ENCODE data around the gene DGAT2. TPM values are rescaled to one million over a fixed set of nuclear protein-coding genes. Genes with fewer than 3 reads are reported as not detected.

The DGAT2 gene
- total RNA-seq, 2 experiments from 2014 or later = 0.65 to 0.86 TPM

DNA sequence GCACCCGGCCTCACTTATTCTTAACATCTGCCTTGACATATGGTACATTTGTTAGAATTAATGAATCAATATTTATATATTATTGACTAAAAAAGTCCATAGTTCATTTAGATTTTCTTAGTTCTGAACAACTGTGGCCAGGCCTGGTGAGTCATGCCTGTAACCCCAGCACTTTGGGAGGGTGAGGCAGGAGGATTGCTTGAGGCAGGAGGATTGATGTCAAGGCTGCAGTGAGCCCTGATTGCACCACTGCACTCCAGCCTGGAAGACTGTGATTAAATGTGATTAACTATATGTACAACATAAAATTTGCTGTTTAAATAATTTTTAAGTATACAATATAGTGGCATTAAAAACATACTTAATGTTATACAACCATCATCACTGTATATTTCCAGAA lies 52.1 kb downstream of the DGAT2 start:
- Mint-ChIP-seq H3K9me3 (no peaks in the 10 kb centered on the region), H3K4me3 (no peak overlapping the region), H3K27ac (no peak overlapping the region), H3K27me3 (no peaks in the 10 kb centered on the region), H3K4me1 (peaks cover 26% of the 10 kb centered on the region), H3K36me3 (peaks cover 17% of the 10 kb centered on the region)
- POLR2A ChIA-PET = no interaction called here
- no peak for ATAC-seq (ENCODE audit: low read depth)
- DNase-seq = no peak

DNA sequence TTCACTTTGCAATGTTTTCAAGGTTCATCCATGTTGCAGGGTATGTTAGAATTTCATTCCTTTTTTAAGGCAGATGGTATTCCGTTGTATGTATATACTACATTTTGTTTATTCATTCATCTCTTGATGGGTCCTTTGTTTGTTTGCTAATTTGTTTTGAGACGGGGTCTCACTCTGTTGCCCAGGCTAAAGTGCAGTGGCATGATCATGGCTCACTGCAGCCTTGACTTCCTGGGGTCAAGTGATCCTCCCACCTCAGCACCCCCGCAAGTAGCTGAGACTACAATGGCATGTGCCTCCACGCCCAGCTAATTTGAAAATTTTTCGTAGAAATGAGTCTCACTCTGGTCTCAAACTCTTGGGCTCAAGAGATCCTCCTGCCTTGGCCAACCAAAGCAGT lies 52.6 kb downstream of the DGAT2 start:
- ATAC-seq (ENCODE audit: low read depth) = no peak
- H3K27me3 Mint-ChIP-seq = no peaks in the 10 kb centered on the region
- DNase-seq = no peak
- no peak overlapping the region for H3K4me3 Mint-ChIP-seq
- no peaks in the 10 kb centered on the region for H3K9me3 Mint-ChIP-seq
- no peak overlapping the region for H3K27ac Mint-ChIP-seq
- POLR2A ChIA-PET = no interaction called here
- peaks cover 17% of the 10 kb centered on the region for H3K36me3 Mint-ChIP-seq
- peaks cover 26% of the 10 kb centered on the region for H3K4me1 Mint-ChIP-seq

DNA sequence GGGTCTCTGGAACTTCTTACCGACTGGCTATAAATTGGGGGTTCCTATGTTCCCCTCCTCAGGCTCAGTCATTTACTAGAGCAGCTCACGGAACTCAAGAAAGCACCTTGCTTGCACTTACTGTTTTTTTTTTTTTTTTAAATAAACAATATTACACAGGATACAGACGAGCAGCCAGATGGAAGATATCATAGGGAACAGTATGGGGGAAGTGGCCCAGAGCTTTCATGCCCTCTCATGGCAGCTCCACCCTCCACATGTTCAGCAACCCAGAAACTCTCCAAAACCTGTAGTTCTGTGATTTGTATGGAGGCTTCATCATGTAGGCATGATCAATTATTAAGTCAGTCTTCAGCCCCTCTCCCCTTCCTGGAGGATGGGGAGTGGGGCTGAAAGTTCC lies 54.0 kb downstream of the DGAT2 start:
- no peaks in the 10 kb centered on the region for H3K9me3 Mint-ChIP-seq
- H3K36me3 Mint-ChIP-seq = peaks cover 19% of the 10 kb centered on the region
- H3K27me3 Mint-ChIP-seq = no peaks in the 10 kb centered on the region
- POLR2A ChIA-PET = interaction anchor here (2.2 kb wide), 1 partner anchor 8 kb away, joined by 6 read pairs; no protein-coding TSS in a partner anchor
- DNase-seq (no peak), ATAC-seq (ENCODE audit: low read depth) (no peak)
- H3K4me1 Mint-ChIP-seq = peaks cover 31% of the 10 kb centered on the region
- H3K27ac Mint-ChIP-seq = no peak overlapping the region
- no peak overlapping the region for H3K4me3 Mint-ChIP-seq

DNA sequence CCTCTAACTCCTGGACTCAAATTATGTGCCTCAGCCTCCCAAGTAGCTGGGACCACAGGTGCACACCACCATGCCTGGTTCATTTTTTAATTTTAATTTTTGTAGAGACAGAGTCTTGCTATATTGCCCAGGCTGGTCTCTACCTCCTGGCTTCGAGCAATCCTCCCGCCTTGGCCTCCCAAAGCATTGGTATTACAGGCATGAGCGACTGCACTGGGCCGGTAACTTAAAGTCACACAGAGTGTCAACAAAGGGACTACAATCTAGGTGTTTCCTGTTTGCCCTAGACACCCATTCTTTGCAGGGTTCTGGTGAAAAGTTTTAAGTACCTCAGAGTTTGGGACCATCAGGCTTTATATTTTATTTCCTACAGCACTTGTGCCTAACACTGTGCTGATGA lies 54.8 kb downstream of the DGAT2 start:
- no peak overlapping the region for H3K4me3 Mint-ChIP-seq

DNA sequence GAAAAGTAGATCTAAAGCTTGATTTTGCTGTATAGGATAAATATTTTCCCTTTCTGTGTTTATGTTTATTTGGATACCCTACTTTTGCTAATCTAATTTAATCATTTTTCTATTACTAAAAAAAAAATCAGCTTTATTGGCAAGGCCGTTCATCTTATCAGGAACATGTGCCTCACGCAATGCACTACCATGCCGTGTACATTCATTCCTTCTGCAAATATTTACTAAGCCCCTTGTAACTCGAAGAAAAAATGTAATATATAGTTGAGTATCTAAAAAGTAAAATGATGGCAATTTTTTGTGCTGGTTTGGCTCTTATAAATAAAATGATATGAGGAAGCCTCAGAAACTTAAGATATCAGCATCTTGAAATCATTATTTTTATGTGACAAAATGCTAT lies 55.4 kb downstream of the DGAT2 start:
- no peak for DNase-seq
- ATAC-seq (ENCODE audit: low read depth) = no peak
- POLR2A ChIA-PET = interaction anchor here (0.6 to 2.2 kb wide), 7 partner anchors 9 to 1283 kb away, joined by 3 to 8 read pairs (median 4); partner anchors contain the start of gene UVRAG
- Mint-ChIP-seq H3K9me3 (no peaks in the 10 kb centered on the region), H3K36me3 (peaks cover 17% of the 10 kb centered on the region), H3K27ac (peak overlapping the region; percentile 67), H3K4me1 (peaks cover 26% of the 10 kb centered on the region), H3K4me3 (peak overlapping the region; percentile 32), H3K27me3 (no peaks in the 10 kb centered on the region)

More for the DNA sequence above, 54.8 kb downstream of the DGAT2 start:
- no peak for ATAC-seq (ENCODE audit: low read depth)
- Mint-ChIP-seq H3K4me1 (peaks cover 29% of the 10 kb centered on the region), H3K9me3 (no peaks in the 10 kb centered on the region), H3K27me3 (no peaks in the 10 kb centered on the region), H3K36me3 (peaks cover 17% of the 10 kb centered on the region), H3K27ac (peak overlapping the region; percentile 5)
- POLR2A ChIA-PET = interaction anchor here (1.0 to 2.2 kb wide), 3 partner anchors 8 to 12 kb away, joined by 3 to 6 read pairs (median 6); partner anchors contain the start of gene UVRAG
- no peak for DNase-seq

DNA sequence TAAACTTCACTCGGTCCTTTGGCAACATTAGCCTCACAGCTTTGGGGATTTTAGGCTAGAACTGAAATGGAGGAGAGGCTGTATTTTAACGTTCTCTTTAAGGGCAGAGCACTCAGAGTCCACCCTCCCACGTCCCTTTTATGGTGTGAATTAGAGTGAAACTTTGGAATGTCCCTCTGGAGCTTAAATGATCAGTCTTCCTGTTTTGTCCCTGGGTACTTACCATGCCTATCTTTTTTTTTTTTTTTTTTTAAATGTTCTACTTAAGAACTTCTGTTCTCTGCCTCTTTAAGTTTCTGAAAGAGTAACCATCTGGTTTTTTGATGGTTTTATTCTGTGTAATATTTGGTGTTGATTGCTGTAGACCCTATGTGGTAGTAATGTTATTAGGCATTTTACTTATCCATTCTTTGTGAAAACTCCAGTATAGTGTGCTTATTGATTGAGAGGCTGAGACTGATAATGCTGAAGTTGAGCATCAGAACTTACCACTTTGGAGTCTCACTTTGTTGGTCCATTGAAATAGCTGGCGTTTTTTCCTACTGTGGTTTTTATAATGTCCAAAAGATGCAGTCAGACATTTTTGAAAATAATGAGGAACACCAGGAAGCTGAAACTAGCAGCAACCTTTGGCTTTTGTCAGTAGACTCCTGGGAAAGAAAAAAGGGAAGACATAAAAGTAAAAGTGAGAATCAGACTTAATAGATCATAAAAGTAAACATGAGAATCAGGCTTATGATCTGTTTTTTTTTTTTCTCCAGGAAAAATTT lies 58.1 kb downstream of the DGAT2 start:
- POLR2A ChIA-PET = interaction anchor here (0.7 kb wide), 1 partner anchor 1079 kb away, joined by 4 read pairs; no protein-coding TSS in a partner anchor
- no peaks in the 10 kb centered on the region for H3K27me3 Mint-ChIP-seq
- H3K27ac Mint-ChIP-seq = no peak overlapping the region
- no peaks in the 10 kb centered on the region for H3K9me3 Mint-ChIP-seq
- H3K36me3 Mint-ChIP-seq = peaks cover 16% of the 10 kb centered on the region
- H3K4me1 Mint-ChIP-seq = peaks cover 24% of the 10 kb centered on the region
- DNase-seq (no peak), ATAC-seq (ENCODE audit: low read depth) (no peak)
- H3K4me3 Mint-ChIP-seq = no peak overlapping the region

DNA sequence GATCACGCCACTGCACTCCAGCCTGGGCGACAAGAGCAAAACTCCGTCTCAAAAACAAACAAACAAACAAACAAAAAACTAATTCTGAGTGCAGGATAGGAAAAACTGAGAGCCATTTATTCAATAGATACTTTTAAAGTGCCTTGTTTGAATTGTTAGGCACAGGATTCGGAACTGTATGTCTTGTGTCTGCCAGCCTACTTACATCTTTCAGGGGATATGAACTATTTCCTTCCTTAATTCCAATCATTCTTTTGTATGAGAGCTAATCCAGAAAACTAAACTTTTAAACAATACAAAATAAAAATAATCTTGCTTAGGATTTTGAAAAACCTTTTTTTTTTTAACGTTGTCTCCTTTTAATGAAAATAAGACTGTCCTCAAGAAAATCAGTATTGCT lies 59.0 kb downstream of the DGAT2 start:
- Mint-ChIP-seq H3K4me3 (no peak overlapping the region), H3K27me3 (no peaks in the 10 kb centered on the region), H3K27ac (no peak overlapping the region), H3K4me1 (peaks cover 22% of the 10 kb centered on the region), H3K36me3 (peaks cover 12% of the 10 kb centered on the region), H3K9me3 (no peaks in the 10 kb centered on the region)
- POLR2A ChIA-PET = interaction anchor here (0.7 kb wide), 1 partner anchor 1080 kb away, joined by 4 read pairs; no protein-coding TSS in a partner anchor
- ATAC-seq (ENCODE audit: low read depth) (no peak), DNase-seq (no peak)

DNA sequence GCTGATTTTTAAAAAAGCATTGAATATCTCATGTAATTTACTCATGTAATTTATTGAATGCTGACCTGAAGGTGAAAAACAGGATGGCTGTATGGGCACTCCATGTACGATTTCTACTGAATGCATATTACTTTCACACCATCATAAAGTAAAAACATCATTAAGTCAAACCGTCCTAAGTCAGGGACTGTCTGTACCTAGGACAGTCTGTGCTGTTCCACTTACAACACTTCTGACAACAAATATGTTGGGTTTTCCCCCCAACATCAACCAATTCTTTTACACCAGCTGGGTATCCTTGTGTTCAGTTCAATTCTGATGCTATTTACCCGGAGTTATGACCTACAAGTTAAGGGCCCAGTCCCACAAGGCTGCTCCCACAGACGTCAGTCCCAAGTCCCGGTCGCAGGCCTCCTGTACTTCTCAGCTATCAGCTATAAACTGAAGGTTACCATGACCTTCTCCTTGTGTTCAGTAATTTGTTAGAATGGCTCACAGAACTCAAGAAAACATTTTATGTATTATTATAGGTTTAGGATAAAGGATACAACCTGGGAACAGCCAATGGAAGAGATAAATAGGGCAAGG lies 63.4 kb downstream of the DGAT2 start:
- no peaks in the 10 kb centered on the region for H3K9me3 Mint-ChIP-seq
- no peaks in the 10 kb centered on the region for H3K27me3 Mint-ChIP-seq
- H3K4me1 Mint-ChIP-seq = peaks cover 10% of the 10 kb centered on the region
- peaks cover 6% of the 10 kb centered on the region for H3K36me3 Mint-ChIP-seq
- H3K27ac Mint-ChIP-seq = no peak overlapping the region
- no peak overlapping the region for H3K4me3 Mint-ChIP-seq
- ATAC-seq (ENCODE audit: low read depth) (no peak), DNase-seq (no peak)
- POLR2A ChIA-PET = interaction anchor here (0.6 kb wide), 1 partner anchor 16 kb away, joined by 3 read pairs; no protein-coding TSS in a partner anchor

DNA sequence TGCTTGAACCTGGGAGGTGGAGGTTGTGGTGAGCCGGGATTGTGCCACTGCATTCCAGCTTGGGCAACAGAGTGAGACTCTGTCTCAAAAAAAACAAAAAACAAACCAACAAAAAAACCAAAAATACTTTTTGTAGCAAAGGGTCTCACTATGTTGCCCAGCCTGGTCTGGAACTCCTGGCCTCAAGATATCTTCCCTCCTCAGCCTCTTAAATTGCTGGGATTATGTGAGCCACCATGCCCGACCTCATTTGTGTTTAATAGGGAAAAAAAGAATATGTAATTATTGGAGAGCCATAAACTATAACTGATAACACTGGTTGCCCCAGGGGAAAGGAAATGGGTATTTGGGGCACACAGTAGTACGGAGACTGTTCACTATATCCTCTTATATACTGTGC lies 66.2 kb downstream of the DGAT2 start:
- H3K27ac Mint-ChIP-seq = no peak overlapping the region

DNA sequence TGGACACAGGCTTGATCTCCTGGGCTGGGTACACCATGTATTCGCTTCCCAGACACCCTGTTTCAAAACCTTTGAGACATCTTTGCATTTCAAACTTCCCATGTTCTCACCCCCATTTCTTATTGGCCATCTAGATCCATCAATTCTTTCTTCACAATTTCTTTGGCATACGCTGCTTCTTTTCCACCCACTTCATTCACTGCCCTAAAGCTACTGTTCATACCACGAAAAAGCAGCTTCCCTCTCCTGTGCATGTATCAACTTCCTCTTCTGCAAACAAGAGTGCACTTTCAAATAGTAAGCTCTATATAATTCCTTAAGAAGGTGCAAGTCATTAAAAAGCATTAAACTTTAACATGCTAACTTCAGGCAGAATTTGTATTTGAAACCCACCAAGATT lies 67.8 kb downstream of the DGAT2 start:
- POLR2A ChIA-PET = no interaction called here
- Mint-ChIP-seq H3K27ac (no peak overlapping the region), H3K36me3 (peaks cover 9% of the 10 kb centered on the region), H3K9me3 (no peaks in the 10 kb centered on the region), H3K4me3 (no peak overlapping the region), H3K27me3 (no peaks in the 10 kb centered on the region), H3K4me1 (peaks cover 10% of the 10 kb centered on the region)
- ATAC-seq (ENCODE audit: low read depth) = no peak
- DNase-seq = no peak

More for the DNA sequence above, 66.2 kb downstream of the DGAT2 start:
- POLR2A ChIA-PET = no interaction called here
- no peaks in the 10 kb centered on the region for H3K27me3 Mint-ChIP-seq
- H3K4me1 Mint-ChIP-seq = peaks cover 12% of the 10 kb centered on the region
- no peak overlapping the region for H3K4me3 Mint-ChIP-seq
- ATAC-seq (ENCODE audit: low read depth) (no peak), DNase-seq (no peak)
- no peaks in the 10 kb centered on the region for H3K9me3 Mint-ChIP-seq
- peaks cover 10% of the 10 kb centered on the region for H3K36me3 Mint-ChIP-seq

DNA sequence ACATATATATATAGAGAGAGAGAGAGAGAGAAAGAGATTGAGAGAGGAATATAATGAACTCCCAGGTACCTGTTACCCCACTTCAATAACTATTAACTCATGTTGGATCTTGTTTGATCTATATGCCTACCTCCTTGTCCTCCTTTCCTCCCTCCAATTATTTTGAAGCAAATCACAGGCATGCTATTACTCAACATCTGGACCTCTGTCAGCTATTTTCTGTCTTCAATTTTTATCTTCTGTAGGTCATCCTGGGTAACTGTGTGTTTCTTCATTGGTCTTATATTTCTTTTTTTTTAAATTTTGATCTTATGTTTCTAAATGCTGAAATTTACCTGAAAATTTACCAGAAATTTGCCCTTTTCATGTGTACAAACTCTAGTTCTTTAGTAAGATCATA lies 71.3 kb downstream of the DGAT2 start:
- H3K27ac Mint-ChIP-seq = no peak overlapping the region
- H3K27me3 Mint-ChIP-seq = no peaks in the 10 kb centered on the region
- no peak for DNase-seq
- no peak overlapping the region for H3K4me3 Mint-ChIP-seq
- POLR2A ChIA-PET = no interaction called here
- H3K36me3 Mint-ChIP-seq = peaks cover 8% of the 10 kb centered on the region
- peaks cover 8% of the 10 kb centered on the region for H3K4me1 Mint-ChIP-seq
- ATAC-seq (ENCODE audit: low read depth) = no peak
- no peaks in the 10 kb centered on the region for H3K9me3 Mint-ChIP-seq

DNA sequence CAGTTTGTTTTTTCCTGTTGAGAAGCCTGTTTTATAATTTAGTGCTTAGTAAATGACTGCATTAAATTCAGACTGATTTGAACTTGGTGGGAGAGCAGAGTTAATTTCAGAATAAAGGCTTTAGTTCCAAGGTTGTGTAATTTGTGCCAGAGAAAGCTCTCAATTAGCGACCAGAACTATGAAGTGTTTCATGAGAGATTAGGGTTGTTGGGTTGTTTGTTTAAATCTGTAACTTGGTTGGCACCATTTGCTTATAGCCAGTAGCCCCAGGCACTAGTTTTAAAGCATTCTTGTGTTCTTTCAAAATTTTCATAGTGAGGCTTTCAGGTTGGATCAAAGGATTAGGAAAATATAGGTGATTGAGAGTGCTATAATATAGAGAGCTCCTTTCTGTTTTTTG lies 71.9 kb downstream of the DGAT2 start:
- Mint-ChIP-seq H3K9me3 (no peaks in the 10 kb centered on the region), H3K36me3 (peaks cover 8% of the 10 kb centered on the region), H3K4me3 (no peak overlapping the region), H3K27ac (no peak overlapping the region), H3K27me3 (no peaks in the 10 kb centered on the region), H3K4me1 (peaks cover 8% of the 10 kb centered on the region)
- POLR2A ChIA-PET = no interaction called here
- no peak for DNase-seq
- no peak for ATAC-seq (ENCODE audit: low read depth)

DNA sequence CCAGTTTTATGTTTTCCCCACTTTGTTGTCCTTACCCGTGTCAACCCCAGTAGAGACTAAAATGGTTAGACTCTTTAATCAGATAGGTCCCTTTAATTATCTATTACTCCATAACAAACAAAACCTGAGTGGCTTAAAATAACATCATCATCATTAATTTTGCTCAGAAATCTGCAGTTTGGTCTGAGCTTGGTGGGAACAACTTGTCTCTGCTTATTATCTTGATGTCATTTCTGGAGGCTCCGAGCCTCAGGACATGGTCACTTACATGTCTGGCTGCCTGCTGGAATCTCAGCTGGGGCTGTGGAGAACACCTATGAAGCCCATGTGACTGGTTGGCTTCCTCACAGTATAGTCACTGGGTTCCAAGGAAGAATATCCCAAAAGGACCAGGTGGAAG lies 73.2 kb downstream of the DGAT2 start:
- H3K36me3 Mint-ChIP-seq = peaks cover 13% of the 10 kb centered on the region
- DNase-seq = no peak
- H3K27me3 Mint-ChIP-seq = no peaks in the 10 kb centered on the region
- POLR2A ChIA-PET = interaction anchor here (0.6 kb wide), 1 partner anchor 13 kb away, joined by 4 read pairs; no protein-coding TSS in a partner anchor
- H3K9me3 Mint-ChIP-seq = no peaks in the 10 kb centered on the region
- no peak overlapping the region for H3K27ac Mint-ChIP-seq
- H3K4me1 Mint-ChIP-seq = peaks cover 1% of the 10 kb centered on the region
- no peak overlapping the region for H3K4me3 Mint-ChIP-seq
- ATAC-seq (ENCODE audit: low read depth) = no peak

DNA sequence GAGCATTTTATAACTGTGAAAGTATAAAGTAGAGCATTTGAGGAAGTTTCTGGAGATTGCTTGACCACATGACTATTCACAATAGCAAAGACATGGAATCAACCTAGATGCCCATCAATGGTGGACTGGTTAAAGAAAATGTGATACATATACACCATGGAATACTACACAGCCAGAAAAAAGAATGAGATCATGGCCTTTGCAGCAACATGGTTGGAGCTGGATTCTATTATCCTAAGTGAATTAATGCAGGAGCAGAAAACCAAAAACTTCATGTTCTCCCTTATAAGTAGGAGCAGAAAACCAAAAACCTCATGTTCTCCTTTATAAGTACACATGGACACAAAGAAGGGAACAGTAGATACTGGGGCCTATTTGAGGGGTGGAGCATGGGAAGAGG lies 76.7 kb downstream of the DGAT2 start:
- no peak overlapping the region for H3K27ac Mint-ChIP-seq
- DNase-seq (no peak), ATAC-seq (ENCODE audit: low read depth) (no peak)
- H3K27me3 Mint-ChIP-seq = no peaks in the 10 kb centered on the region
- peaks cover 3% of the 10 kb centered on the region for H3K4me1 Mint-ChIP-seq
- peaks cover 10% of the 10 kb centered on the region for H3K36me3 Mint-ChIP-seq
- POLR2A ChIA-PET = no interaction called here
- H3K4me3 Mint-ChIP-seq = no peak overlapping the region
- H3K9me3 Mint-ChIP-seq = no peaks in the 10 kb centered on the region

Measured in activated naive CD8-positive, alpha-beta T cell treated with anti-CD3 and anti-CD28 coated beads, Interleukin-2, amount 10 ng/mL, durations not matched to agents 7 days and 5 days (primary cell).